Measurements from ENCODE around the gene ELOVL7. TPM values are rescaled to one million over a fixed set of nuclear protein-coding genes. Genes with fewer than 3 reads are reported as not detected.
"Not testable (repeated sequence)": the region's sequence is repeated elsewhere in the genome, so short reads cannot be mapped to it uniquely, and the experiment has no call there.

ELOVL7 gene
- total RNA-seq, 1 donor from 2014 or later: 4.4 TPM

DNA sequence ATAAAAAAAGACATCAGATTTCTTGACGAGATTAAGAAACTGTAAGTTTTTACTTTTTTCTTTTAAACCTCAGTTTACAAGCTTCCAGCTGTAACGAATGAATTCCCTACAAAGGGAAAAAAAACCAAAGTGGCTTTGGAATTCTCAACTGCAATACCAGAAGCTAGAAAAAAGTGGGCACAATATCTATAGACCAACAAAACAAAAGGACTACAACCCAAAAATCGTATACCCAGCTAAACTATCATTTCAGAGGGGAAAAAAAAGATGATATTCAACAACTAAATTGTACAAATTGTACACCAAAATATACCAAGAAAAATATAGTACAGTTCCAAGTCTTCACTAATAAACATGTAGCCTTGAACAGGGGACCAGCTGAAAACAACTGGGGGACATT lies 26.8 kb upstream of the ELOVL7 start:
- TF ChIP-seq CTCF (IDR thresholded peaks at IDR 0.05; ENCODE audit: unreplicated experiment): no peak
- Mint-ChIP-seq H3K36me3 (ENCODE audit: low read depth, unreplicated experiment) (peaks cover 3% of the 10 kb centered on the region), H3K27me3 (ENCODE audit: unreplicated experiment) (peaks cover 2% of the 10 kb centered on the region), H3K4me1 (ENCODE audit: unreplicated experiment) (no peaks in the 10 kb centered on the region), H3K9me3 (ENCODE audit: unreplicated experiment) (no peaks in the 10 kb centered on the region), H3K4me3 (ENCODE audit: unreplicated experiment) (no peak overlapping the region), H3K27ac (ENCODE audit: unreplicated experiment) (no peak overlapping the region)
- no peak for DNase-seq (ENCODE audit: low spot score)

DNA sequence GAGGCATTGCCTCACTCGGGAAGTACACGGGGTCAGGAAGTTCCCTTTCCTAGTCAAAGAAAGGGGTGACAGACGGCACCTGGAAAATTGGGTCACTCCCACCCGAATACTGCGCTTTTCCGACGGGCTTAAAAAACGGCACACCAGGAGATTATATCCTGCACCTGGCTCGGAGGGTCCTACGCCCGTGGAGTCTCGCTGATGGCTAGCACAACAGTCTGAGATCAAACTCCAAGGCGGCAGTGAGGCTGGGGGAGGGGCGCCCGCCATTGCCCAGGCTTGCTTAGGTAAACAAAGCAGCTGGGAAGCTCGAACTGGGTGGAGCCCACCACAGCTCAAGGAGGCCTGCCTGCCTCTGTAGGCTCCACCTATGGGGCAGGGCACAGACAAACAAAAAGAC lies 16.5 kb upstream of the ELOVL7 start:
- not testable (repeated sequence) for H3K4me3 Mint-ChIP-seq (ENCODE audit: unreplicated experiment); H3K9me3 Mint-ChIP-seq (ENCODE audit: unreplicated experiment); H3K36me3 Mint-ChIP-seq (ENCODE audit: low read depth, unreplicated experiment); H3K4me1 Mint-ChIP-seq (ENCODE audit: unreplicated experiment); DNase-seq (ENCODE audit: low spot score); H3K27ac Mint-ChIP-seq (ENCODE audit: unreplicated experiment); H3K27me3 Mint-ChIP-seq (ENCODE audit: unreplicated experiment)

GRCh38 chr5:60856066-60856465 lies 12.0 kb upstream of the ELOVL7 start:
- H3K27ac Mint-ChIP-seq (ENCODE audit: unreplicated experiment): no peak overlapping the region
- no peak for DNase-seq (ENCODE audit: low spot score)
- no peaks in the 10 kb centered on the region for H3K27me3 Mint-ChIP-seq (ENCODE audit: unreplicated experiment)
- no peaks in the 10 kb centered on the region for H3K9me3 Mint-ChIP-seq (ENCODE audit: unreplicated experiment)
- TF ChIP-seq CTCF (IDR thresholded peaks at IDR 0.05; ENCODE audit: unreplicated experiment): no peak
- no peaks in the 10 kb centered on the region for H3K4me1 Mint-ChIP-seq (ENCODE audit: unreplicated experiment)
- no peaks in the 10 kb centered on the region for H3K36me3 Mint-ChIP-seq (ENCODE audit: low read depth, unreplicated experiment)
- H3K4me3 Mint-ChIP-seq (ENCODE audit: unreplicated experiment): no peak overlapping the region

DNA sequence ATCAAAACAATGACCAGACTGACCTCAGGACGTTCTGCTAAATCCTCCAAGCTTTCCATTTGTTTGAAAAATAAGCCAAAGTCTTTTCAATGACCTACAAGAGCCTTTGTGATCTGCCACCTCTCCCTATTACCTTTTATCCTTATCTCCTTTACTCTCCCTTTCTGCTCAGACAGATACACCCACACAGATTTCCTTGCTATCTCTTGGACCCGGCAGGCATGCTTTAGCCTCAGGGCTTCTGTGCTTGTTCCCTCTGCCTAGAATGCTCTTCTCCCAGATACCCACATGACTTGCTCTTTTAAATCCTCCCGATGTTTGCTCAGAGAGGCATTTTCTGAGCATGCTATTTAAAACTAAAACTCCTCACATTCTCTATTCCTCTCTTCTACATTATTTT lies 8.9 kb upstream of the ELOVL7 start:
- Mint-ChIP-seq H3K36me3 (ENCODE audit: low read depth, unreplicated experiment) (no peaks in the 10 kb centered on the region), H3K4me3 (ENCODE audit: unreplicated experiment) (no peak overlapping the region), H3K27ac (ENCODE audit: unreplicated experiment) (no peak overlapping the region), H3K4me1 (ENCODE audit: unreplicated experiment) (no peaks in the 10 kb centered on the region), H3K27me3 (ENCODE audit: unreplicated experiment) (no peaks in the 10 kb centered on the region), H3K9me3 (ENCODE audit: unreplicated experiment) (no peaks in the 10 kb centered on the region)
- DNase-seq (ENCODE audit: low spot score): no peak
- TF ChIP-seq CTCF (IDR thresholded peaks at IDR 0.05; ENCODE audit: unreplicated experiment): no peak

DNA sequence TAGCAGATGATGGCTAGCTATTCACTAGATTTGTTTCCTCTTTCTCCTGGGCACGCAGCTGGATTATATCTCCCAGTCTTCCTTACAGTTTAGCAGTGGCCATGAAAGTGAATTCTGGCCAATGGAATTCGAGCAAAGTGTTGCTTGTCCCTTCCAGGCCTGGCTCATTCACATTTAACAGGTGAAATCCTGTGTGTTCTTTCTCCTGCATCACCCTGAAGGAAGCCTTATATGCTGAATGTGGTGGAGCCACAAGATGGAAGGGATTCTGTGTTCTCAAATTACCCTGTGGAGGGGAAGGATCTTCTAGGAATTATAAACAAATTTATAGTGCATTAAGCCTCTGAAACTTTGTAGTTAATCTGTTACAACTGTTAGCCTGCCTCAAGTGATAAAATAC lies 8.2 kb upstream of the ELOVL7 start:
- Mint-ChIP-seq H3K4me1 (ENCODE audit: unreplicated experiment) (no peaks in the 10 kb centered on the region), H3K9me3 (ENCODE audit: unreplicated experiment) (no peaks in the 10 kb centered on the region), H3K27ac (ENCODE audit: unreplicated experiment) (no peak overlapping the region)

More for the DNA sequence above, 8.2 kb upstream of the ELOVL7 start:
- no peak overlapping the region for H3K4me3 Mint-ChIP-seq (ENCODE audit: unreplicated experiment)
- no peak for TF ChIP-seq CTCF (IDR thresholded peaks at IDR 0.05; ENCODE audit: unreplicated experiment)
- DNase-seq (ENCODE audit: low spot score): no peak
- no peaks in the 10 kb centered on the region for H3K36me3 Mint-ChIP-seq (ENCODE audit: low read depth, unreplicated experiment)
- no peaks in the 10 kb centered on the region for H3K27me3 Mint-ChIP-seq (ENCODE audit: unreplicated experiment)

Measured in endothelial cell (in vitro differentiated cells).